Fibroblast of lung (primary cell): ENCODE data around the gene NMNAT2. TPM values are rescaled to one million over a fixed set of nuclear protein-coding genes. Genes with fewer than 3 reads are reported as not detected.

Experiments
- DNase-seq, 2 donors: peaks; one replicate each; pipeline versions ENCODE4 v3.0.0 to v3.0.0-alpha.2; 2010; ENCODE audit warnings: low read depth in 2 of 2
- H2AFZ ChIP-seq: 2 replicates; pipeline ENCODE4 v1.5.1; 2012; ENCODE audit warnings: low read length, control low read depth, inconsistent platforms
- H3K27ac ChIP-seq: 2 replicates; pipeline ENCODE4 v1.5.1; 2011; ENCODE audit warnings: low read length, control low read depth; ENCODE audit not compliant: insufficient read depth
- H3K27me3 ChIP-seq: 2 replicates; pipeline ENCODE4 v1.5.1; 2011; ENCODE audit warnings: mild to moderate bottlenecking, low read length; ENCODE audit not compliant: control insufficient read depth, insufficient read depth
- H3K36me3 ChIP-seq: 2 replicates; pipeline ENCODE4 v1.5.1; 2011; ENCODE audit warnings: low read length; ENCODE audit not compliant: control insufficient read depth, insufficient read depth
- H3K4me1 ChIP-seq: 2 replicates; pipeline ENCODE4 v1.5.1; 2011; ENCODE audit warnings: low read length; ENCODE audit not compliant: control insufficient read depth, insufficient read depth; ENCODE audit errors: extremely low read depth
- H3K4me2 ChIP-seq: 2 replicates; pipeline ENCODE4 v1.5.1; 2011; ENCODE audit warnings: low read length, control low read depth; ENCODE audit not compliant: insufficient read depth; ENCODE audit errors: extremely low read depth
- H3K4me3 ChIP-seq, 4 experiments: fragments of 200-600 bp in 1 of 4; sonication (generic) in 1 of 4; replicated peaks in 1 of 4; 2 replicates each; pipeline ENCODE4 v1.5.1; 2011 to 2016; ENCODE audit warnings: low read length in 4 of 4, low read depth in 3 of 4, mild to moderate bottlenecking in 3 of 4, control low read depth in 2 of 4, inconsistent platforms in 1 of 4, mixed read lengths in 1 of 4; ENCODE audit not compliant: insufficient read depth in 1 of 4; ENCODE audit errors: control extremely low read depth in 1 of 4
- H3K79me2 ChIP-seq: 2 replicates; pipeline ENCODE4 v1.5.1; 2012; ENCODE audit warnings: mild to moderate bottlenecking, low read length, inconsistent platforms; ENCODE audit not compliant: control insufficient read depth, insufficient read depth
- H3K9ac ChIP-seq: 2 replicates; pipeline ENCODE4 v1.5.1; 2011; ENCODE audit warnings: mild to moderate bottlenecking, low read length, control low read depth; ENCODE audit not compliant: insufficient read depth
- H3K9me3 ChIP-seq: 2 replicates; pipeline ENCODE4 v1.5.1; 2012; ENCODE audit warnings: low read depth, low read length; ENCODE audit not compliant: control insufficient read depth, insufficient read depth
- H4K20me1 ChIP-seq: 2 replicates; pipeline ENCODE4 v1.5.1; 2011; ENCODE audit warnings: low read length; ENCODE audit not compliant: control insufficient read depth, insufficient read depth; ENCODE audit errors: extremely low read depth
- CTCF ChIP-seq, 2 donors: IDR thresholded peaks in 1 of 2; conservative IDR thresholded peaks in 1 of 2; 1 replicate in 1 of 2; 2 replicates in 1 of 2; pipeline ENCODE4 v1.5.1; 2011 to 2012; ENCODE audit warnings: low read length in 2 of 2, control low read depth in 1 of 2, inconsistent platforms in 1 of 2, low read depth in 1 of 2, mild to moderate bottlenecking in 1 of 2
- EZH2 ChIP-seq: IDR thresholded peaks from 2 replicates; pipeline ENCODE4 v1.5.1; 2012; ENCODE audit warnings: low read length, control low read depth, mild to moderate bottlenecking; ENCODE audit errors: missing control alignments
- polyA plus RNA-seq, 2 donors: library from polyadenylated mRNA; depleted of rRNA in 1 of 2; stranded (reverse) in 1 of 2; unstranded in 1 of 2; fragments of >200 nt; gene quantifications; 2 replicates each; pipeline ENCODE4 v1.2.1, GENCODE V29; 2011 to 2012; ENCODE audit warnings: missing spikeins in 1 of 2
- total RNA-seq: library from RNA; depleted of rRNA; stranded (reverse); fragments of >200 nt; gene quantifications from 2 replicates; pipeline ENCODE4 v1.2.1, GENCODE V29; 2014

Gene NMNAT2
- total and polyA plus RNA-seq, 2 donors (not counting 1 experiment from before 2014, with no cell fraction given): under 0.01 to 0.61 TPM

GRCh38 chr1:183416850-183417771 is 1.1 kb downstream of the NMNAT2 start:
- Histone ChIP-seq H3K79me2 (no peaks in the 10 kb centered on the region), H2AFZ (no peak overlapping the region), H3K9ac (no peak overlapping the region), H3K4me1 (peaks cover 2% of the 10 kb centered on the region), H3K36me3 (no peaks in the 10 kb centered on the region), H3K4me2 (peak overlapping the region; percentile 48), H3K27ac (no peak overlapping the region), H3K27me3 (peaks cover 28% of the 10 kb centered on the region), H4K20me1 (no peaks in the 10 kb centered on the region), H3K4me3 (peak overlapping the region; percentile 4 to 33 (median 22)), H3K9me3 (no peaks in the 10 kb centered on the region)
- TF ChIP-seq CTCF (conservative IDR thresholded peaks at IDR 0.05 in 1 of 2, IDR thresholded peaks at IDR 0.05 in 1 of 2; ENCODE audit: low read depth in 1 of 2, low read length in 2 of 2) (no peak), EZH2 (peak; percentile 97)
- DNase-seq: peak; percentile 57 to 58

- DNase-seq: no peak
- Histone ChIP-seq H4K20me1 (no peaks in the 10 kb centered on the region), H3K4me1 (peaks cover 2% of the 10 kb centered on the region), H3K79me2 (no peaks in the 10 kb centered on the region), H3K4me2 (no peak overlapping the region), H3K27me3 (peaks cover 26% of the 10 kb centered on the region), H3K36me3 (no peaks in the 10 kb centered on the region), H3K27ac (no peak overlapping the region), H3K4me3 (no peak overlapping the region), H3K9me3 (no peaks in the 10 kb centered on the region), H2AFZ (no peak overlapping the region), H3K9ac (no peak overlapping the region)
- no peak for TF ChIP-seq CTCF (conservative IDR thresholded peaks at IDR 0.05 in 1 of 2, IDR thresholded peaks at IDR 0.05 in 1 of 2; ENCODE audit: low read depth in 1 of 2, low read length in 2 of 2)
- no peak for TF ChIP-seq EZH2
Measured at GRCh38 chr1:183414365-183414764, 3.8 kb downstream of the NMNAT2 start.

GRCh38 chr1:183411091-183411490 is 7.1 kb downstream of the NMNAT2 start:
- H4K20me1 ChIP-seq: no peaks in the 10 kb centered on the region
- H3K4me3 ChIP-seq: no peak overlapping the region
- TF ChIP-seq CTCF (conservative IDR thresholded peaks at IDR 0.05 in 1 of 2, IDR thresholded peaks at IDR 0.05 in 1 of 2; ENCODE audit: low read depth in 1 of 2, low read length in 2 of 2): no peak
- TF ChIP-seq EZH2: no peak
- H3K27me3 ChIP-seq: peaks cover 6% of the 10 kb centered on the region
- H3K9me3 ChIP-seq: no peaks in the 10 kb centered on the region
- no peaks in the 10 kb centered on the region for H3K36me3 ChIP-seq
- H3K79me2 ChIP-seq: no peaks in the 10 kb centered on the region
- H3K4me1 ChIP-seq: no peaks in the 10 kb centered on the region
- H3K9ac ChIP-seq: no peak overlapping the region
- H3K27ac ChIP-seq: no peak overlapping the region
- peak in 1 of 2 donors; percentile 13 for DNase-seq
- H2AFZ ChIP-seq: no peak overlapping the region
- H3K4me2 ChIP-seq: no peak overlapping the region
